Lower lobe of right lung (tissue), 2 donors: ENCODE measurements around the gene MYLK4. TPM values are rescaled to one million over a fixed set of nuclear protein-coding genes. Genes with fewer than 3 reads are reported as not detected.

Experiments used
- ATAC-seq, 2 donors: fragments of 200-7000 bp; cut with Tn5 transposase; one replicate each; pipeline ENCODE4 v1.9.1; 2020 to 2022; ENCODE audit warnings: mild to moderate bottlenecking in 2 of 2, moderate library complexity in 2 of 2
- DNase-seq: peaks from one replicate; pipeline ENCODE4 v3.0.0-alpha.2; 2020
- H3K27ac ChIP-seq: fragments of 200-600 bp; one replicate; pipeline ENCODE4 v1.8.0; 2022
- H3K27me3 ChIP-seq: fragments of 200-600 bp; one replicate; pipeline ENCODE4 v1.8.0; 2022; ENCODE audit warnings: low read depth
- H3K36me3 ChIP-seq: fragments of 200-600 bp; one replicate; pipeline ENCODE4 v1.8.0; 2022; ENCODE audit warnings: mild to moderate bottlenecking
- H3K4me1 ChIP-seq: fragments of 200-600 bp; one replicate; pipeline ENCODE4 v1.8.0; 2022
- H3K4me3 ChIP-seq: fragments of 200-600 bp; one replicate; pipeline ENCODE4 v1.8.0; 2022; ENCODE audit warnings: mild to moderate bottlenecking
- H3K9me3 ChIP-seq: fragments of 200-600 bp; one replicate; pipeline ENCODE4 v1.8.0; 2022
- CTCF ChIP-seq: fragments of 200-600 bp; IDR thresholded peaks from one replicate; pipeline ENCODE4 v1.8.0; 2022; ENCODE audit warnings: antibody characterized with exemption, mild to moderate bottlenecking
- intact Hi-C: fragments of 100-400 bp; cut with DNase I; formaldehyde crosslinking; loops from one replicate; pipeline ENCODE4 v1.11.0; 2022
- total RNA-seq: library from RNA; stranded (reverse); fragmentation: NEBNext Ultra II Directional; extraction: Animal tissue kit (Norgen Biotek cat#: 25700); gene quantifications from one replicate; pipeline ENCODE4 v1.2.1, GENCODE V29; 2021
- donor health status: DM: no; HTN: yes; CAD: no; lungs with severe emphysema.

The MYLK4 gene
- total RNA-seq, 1 donor from 2014 or later, result 0.56 TPM

- DNase-seq (no peak), ATAC-seq (no peak)
- Histone ChIP-seq H3K4me3 (no peak overlapping the region), H3K4me1 (no peaks in the 10 kb centered on the region), H3K27ac (no peak overlapping the region), H3K9me3 (no peaks in the 10 kb centered on the region), H3K27me3 (no peaks in the 10 kb centered on the region), H3K36me3 (no peaks in the 10 kb centered on the region)
- no peak for TF ChIP-seq CTCF
- intact Hi-C loops, result no loop called here
Observed at GRCh38 chr6:2716936-2717700, 33.6 kb downstream of the MYLK4 start.

- Histone ChIP-seq H3K4me1 (no peaks in the 10 kb centered on the region), H3K4me3 (no peak overlapping the region), H3K27me3 (no peaks in the 10 kb centered on the region), H3K36me3 (no peaks in the 10 kb centered on the region), H3K27ac (no peak overlapping the region), H3K9me3 (no peaks in the 10 kb centered on the region)
- intact Hi-C loops, result no loop called here
- no peak for ATAC-seq
- TF ChIP-seq CTCF, result no peak
- DNase-seq, result no peak
Observed at GRCh38 chr6:2715737-2716136, 35.0 kb downstream of the MYLK4 start.

- no peak for TF ChIP-seq CTCF
- ATAC-seq (no peak), DNase-seq (no peak)
- Histone ChIP-seq H3K9me3 (no peaks in the 10 kb centered on the region), H3K36me3 (no peaks in the 10 kb centered on the region), H3K27ac (no peak overlapping the region), H3K27me3 (no peaks in the 10 kb centered on the region), H3K4me1 (no peaks in the 10 kb centered on the region), H3K4me3 (no peak overlapping the region)
- intact Hi-C loops, result no loop called here
Observed at GRCh38 chr6:2714111-2714895, 36.4 kb downstream of the MYLK4 start.

GRCh38 chr6:2713473-2714110 lies 37.1 kb downstream of the MYLK4 start:
- Histone ChIP-seq H3K27me3 (no peaks in the 10 kb centered on the region), H3K36me3 (no peaks in the 10 kb centered on the region), H3K4me3 (no peak overlapping the region), H3K4me1 (no peaks in the 10 kb centered on the region), H3K9me3 (no peaks in the 10 kb centered on the region), H3K27ac (no peak overlapping the region)
- DNase-seq (no peak), ATAC-seq (no peak)
- intact Hi-C loops, result no loop called here
- TF ChIP-seq CTCF, result no peak

- no peak overlapping the region for H3K27ac ChIP-seq
- intact Hi-C loops, result no loop called here
- H3K36me3 ChIP-seq, result no peaks in the 10 kb centered on the region
- DNase-seq, result no peak
- H3K4me1 ChIP-seq, result no peaks in the 10 kb centered on the region
- no peaks in the 10 kb centered on the region for H3K27me3 ChIP-seq
- no peak for TF ChIP-seq CTCF
- ATAC-seq, result no peak
- H3K9me3 ChIP-seq, result no peaks in the 10 kb centered on the region
- no peak overlapping the region for H3K4me3 ChIP-seq
Observed at GRCh38 chr6:2712102-2712501, 38.6 kb downstream of the MYLK4 start.
